OCI-LY7 (cell line): Measurements from ENCODE around the gene QKI. TPM values are rescaled to one million over a fixed set of nuclear protein-coding genes. Genes with fewer than 3 reads are reported as not detected.

Source experiments
- BruUV-seq: library from RNA; stranded (reverse); fragments of 400-500 nt; replicated peaks from 2 replicates; lab custom pipeline; 2021; lab: Mats Ljungman, UMichigan
- CTCF ChIA-PET: fragments of 300-600 bp; sonication (Branson Sonifier 250); formaldehyde crosslinking; loops from one replicate; lab custom pipeline; 2022; ENCODE audit warnings: antibody characterized with exemption; ENCODE audit not compliant: unreplicated experiment; lab: Charles Lee
- POLR2A ChIA-PET: fragments of 300-600 bp; sonication (Branson Sonifier 250); formaldehyde crosslinking; loops from one replicate; lab custom pipeline; 2022; ENCODE audit warnings: antibody characterized with exemption; lab: Charles Lee
- DNase-seq: peaks from one replicate; pipeline ENCODE4 v3.0.0-alpha.2; 2015; ENCODE audit warnings: low spot score
- H2AFZ ChIP-seq: fragments of 200-600 bp; sonication (generic), shearing (Covaris generic); 2 replicates; pipeline ENCODE4 v1.6.1; 2014; ENCODE audit warnings: mild to moderate bottlenecking, antibody characterized with exemption, low read length, moderate library complexity
- H3K27ac ChIP-seq: fragments of 200-600 bp; sonication (generic); 2 replicates; pipeline ENCODE4 v1.5.1; 2014; ENCODE audit warnings: mixed run types, low read depth, mild to moderate bottlenecking, moderate library complexity, low read length, inconsistent platforms; ENCODE audit not compliant: poor library complexity, severe bottlenecking
- H3K36me3 ChIP-seq: fragments of 200-600 bp; sonication (generic); 2 replicates; pipeline ENCODE4 v1.6.1; 2014; ENCODE audit warnings: mild to moderate bottlenecking, antibody characterized with exemption, low read length, moderate library complexity, mixed read lengths; ENCODE audit not compliant: insufficient read depth
- H3K4me1 ChIP-seq: fragments of 200-600 bp; sonication (generic); 2 replicates; pipeline ENCODE4 v1.5.1; 2014; ENCODE audit warnings: mild to moderate bottlenecking, low read length; ENCODE audit not compliant: insufficient read depth, poor library complexity, severe bottlenecking
- H3K4me2 ChIP-seq: fragments of 200-600 bp; sonication (generic); 2 replicates; pipeline ENCODE4 v1.6.1; 2014; ENCODE audit warnings: mild to moderate bottlenecking, low read length
- H3K4me3 ChIP-seq: fragments of 200-600 bp; sonication (generic); 2 replicates; pipeline ENCODE4 v1.5.1; 2014; ENCODE audit warnings: mild to moderate bottlenecking, low read depth, low read length; ENCODE audit not compliant: poor library complexity, severe bottlenecking
- H3K79me2 ChIP-seq: fragments of 200-600 bp; sonication (generic); 2 replicates; pipeline ENCODE4 v1.6.1; 2016; ENCODE audit warnings: low read depth, mild to moderate bottlenecking, low read length, moderate library complexity, mixed read lengths; ENCODE audit not compliant: insufficient read depth
- H3K9me2 ChIP-seq: fragments of 200-600 bp; sonication (generic); 2 replicates; pipeline ENCODE4 v1.6.1; 2016; ENCODE audit warnings: mild to moderate bottlenecking, low read length, mixed read lengths; ENCODE audit not compliant: insufficient read depth
- H3K9me3 ChIP-seq: fragments of 200-600 bp; sonication (generic); 2 replicates; pipeline ENCODE4 v1.6.1; 2014; ENCODE audit warnings: mild to moderate bottlenecking, mixed run types, low read length, mixed read lengths
- H4K20me1 ChIP-seq: fragments of 200-600 bp; sonication (generic); 2 replicates; pipeline ENCODE4 v1.6.1; 2014; ENCODE audit warnings: mild to moderate bottlenecking, antibody characterized with exemption, low read length, moderate library complexity, mixed read lengths; ENCODE audit not compliant: insufficient read depth
- CTCF ChIP-seq: fragments of 200-600 bp; sonication (generic); conservative IDR thresholded peaks from 2 replicates; pipeline ENCODE4 v1.5.1; 2014; ENCODE audit warnings: mild to moderate bottlenecking, antibody characterized with exemption, low read length, moderate library complexity, mixed read lengths
- EZH2phosphoT487 ChIP-seq: fragments of 200-600 bp; sonication (generic); IDR thresholded peaks from 2 replicates; pipeline ENCODE4 v1.6.1; 2018; ENCODE audit warnings: low read depth, borderline replicate concordance, mild to moderate bottlenecking, mixed run types, antibody characterized with exemption, low read length, moderate library complexity, mixed read lengths
- intact Hi-C: fragments of 100-400 bp; cut with micrococcal nuclease; formaldehyde crosslinking; loops from one replicate; pipeline ENCODE4 v1.10.0; 2022; ENCODE audit not compliant: unreplicated experiment
- total RNA-seq, 2 experiments: library from RNA; depleted of rRNA in 1 of 2; stranded (reverse); fragments of >200 nt in 1 of 2; shearing (Covaris generic) in 1 of 2; gene quantifications; 2 replicates each; pipeline ENCODE4 v1.2.3, GENCODE V29; 2014 to 2022

Gene QKI
- total RNA-seq, 2 experiments from 2014 or later, result 55.4 to 74.5 TPM

DNA sequence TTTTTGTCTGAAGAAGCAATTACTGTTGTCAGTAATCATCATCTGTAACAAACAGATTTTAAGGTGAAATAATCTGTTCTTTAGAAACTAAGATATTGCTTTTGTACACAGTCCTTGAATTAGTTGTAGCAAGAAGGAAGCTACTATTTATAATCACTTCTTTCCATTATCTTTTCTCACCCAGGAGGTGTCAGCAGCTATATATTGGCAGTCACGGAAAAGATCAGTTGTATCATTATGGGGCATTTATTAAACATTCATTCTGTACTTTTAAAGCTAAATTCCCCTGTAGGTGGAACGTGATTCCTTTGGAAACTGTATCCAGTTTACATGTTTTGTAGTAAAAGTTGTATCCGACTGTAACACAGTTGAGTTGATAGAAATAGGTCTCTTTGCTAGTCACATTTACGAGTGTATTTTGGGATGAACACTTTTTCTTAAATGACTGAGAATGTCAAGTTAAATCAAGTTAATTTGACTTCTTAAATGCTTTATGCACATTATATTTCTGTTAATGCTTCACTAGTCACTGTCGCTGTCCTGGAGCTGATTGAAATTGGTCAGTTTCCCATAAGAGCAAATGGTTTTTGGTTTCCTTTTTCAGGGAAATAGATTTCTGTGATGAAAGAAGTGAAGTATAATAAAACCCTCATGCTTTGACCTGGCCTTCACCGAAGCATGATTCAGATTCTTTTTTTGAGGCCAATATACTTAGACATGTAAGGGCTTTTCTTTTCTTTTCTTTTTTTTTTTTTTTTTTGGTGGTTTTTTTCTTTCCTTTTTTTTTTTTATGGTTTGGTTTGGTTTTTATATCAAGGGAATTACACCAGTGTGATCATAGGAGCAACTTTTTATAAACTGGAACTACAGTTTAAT, 5.1 kb downstream of the QKI start:
- Histone ChIP-seq H3K27ac (no peak overlapping the region), H2AFZ (no peak overlapping the region), H3K9me2 (no peaks in the 10 kb centered on the region), H3K4me2 (no peak overlapping the region), H3K36me3 (no peaks in the 10 kb centered on the region), H3K79me2 (peaks cover 63% of the 10 kb centered on the region), H4K20me1 (peaks cover 39% of the 10 kb centered on the region), H3K4me1 (peaks cover 11% of the 10 kb centered on the region), H3K4me3 (no peak overlapping the region), H3K9me3 (no peaks in the 10 kb centered on the region)
- no peak for DNase-seq
- no peak for TF ChIP-seq EZH2phosphoT487
- TF ChIP-seq CTCF, result no peak
- POLR2A ChIA-PET, result interaction anchor here (0.6 to 0.9 kb wide), 3 partner anchors 121 to 663 kb away, joined by 3 to 5 read pairs (median 3); no protein-coding TSS in a partner anchor
- BruUV-seq, result no TSS peak
- CTCF ChIA-PET, result no interaction called here
- intact Hi-C loops, result loop anchor here (5.0 kb wide), 2 partner anchors 338 to 688 kb away; no protein-coding TSS in a partner anchor

DNA sequence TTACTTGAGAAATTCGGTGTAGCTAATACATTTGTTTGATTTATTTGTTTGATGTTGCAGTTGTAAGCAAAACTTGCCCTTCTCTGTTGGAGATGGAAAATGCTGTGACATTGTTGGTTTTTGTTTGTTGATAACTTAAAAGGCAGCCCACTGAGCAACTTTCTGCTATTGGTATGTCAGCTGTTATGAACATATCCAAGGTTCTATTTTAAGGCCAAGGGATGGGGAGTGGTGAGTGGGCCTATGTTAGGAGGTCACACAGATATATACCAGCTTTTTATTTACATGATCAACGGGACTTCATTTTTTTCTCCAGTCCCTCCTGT, 5.7 kb downstream of the QKI start:
- no TSS peak for BruUV-seq
- H3K9me2 ChIP-seq, result no peaks in the 10 kb centered on the region
- H3K36me3 ChIP-seq, result no peaks in the 10 kb centered on the region
- H3K27ac ChIP-seq, result no peak overlapping the region
- TF ChIP-seq EZH2phosphoT487 (no peak), CTCF (no peak)
- H3K9me3 ChIP-seq, result no peaks in the 10 kb centered on the region
- H3K4me1 ChIP-seq, result peaks cover 11% of the 10 kb centered on the region
- CTCF ChIA-PET, result no interaction called here
- peaks cover 63% of the 10 kb centered on the region for H3K79me2 ChIP-seq
- H3K4me2 ChIP-seq, result no peak overlapping the region
- peaks cover 39% of the 10 kb centered on the region for H4K20me1 ChIP-seq
- POLR2A ChIA-PET, result interaction anchor here (0.6 to 0.7 kb wide), 2 partner anchors 426 to 662 kb away, joined by 3 to 5 read pairs; no protein-coding TSS in a partner anchor
- H2AFZ ChIP-seq, result no peak overlapping the region
- H3K4me3 ChIP-seq, result no peak overlapping the region
- intact Hi-C loops, result no loop called here
- no peak for DNase-seq

GRCh38 chr6:163422550-163422949, 8.0 kb downstream of the QKI start:
- CTCF ChIA-PET, result no interaction called here
- H4K20me1 ChIP-seq, result peaks cover 30% of the 10 kb centered on the region
- intact Hi-C loops, result no loop called here

More at GRCh38 chr6:163422550-163422949, 8.0 kb downstream of the QKI start:
- no peak for DNase-seq
- BruUV-seq, result no TSS peak
- no peak overlapping the region for H3K27ac ChIP-seq
- no peaks in the 10 kb centered on the region for H3K9me2 ChIP-seq
- H3K4me2 ChIP-seq, result no peak overlapping the region
- TF ChIP-seq CTCF, result no peak
- TF ChIP-seq EZH2phosphoT487, result no peak
- no peaks in the 10 kb centered on the region for H3K36me3 ChIP-seq
- H3K79me2 ChIP-seq, result peaks cover 64% of the 10 kb centered on the region
- H3K4me1 ChIP-seq, result peaks cover 4% of the 10 kb centered on the region
- POLR2A ChIA-PET, result no interaction called here
- no peak overlapping the region for H3K4me3 ChIP-seq
- no peaks in the 10 kb centered on the region for H3K9me3 ChIP-seq
- no peak overlapping the region for H2AFZ ChIP-seq
